ENCODE measurements around the gene CSHL1. TPM values are rescaled to one million over a fixed set of nuclear protein-coding genes. Genes with fewer than 3 reads are reported as not detected.

CSHL1 gene
- total RNA-seq: not detected

DNA sequence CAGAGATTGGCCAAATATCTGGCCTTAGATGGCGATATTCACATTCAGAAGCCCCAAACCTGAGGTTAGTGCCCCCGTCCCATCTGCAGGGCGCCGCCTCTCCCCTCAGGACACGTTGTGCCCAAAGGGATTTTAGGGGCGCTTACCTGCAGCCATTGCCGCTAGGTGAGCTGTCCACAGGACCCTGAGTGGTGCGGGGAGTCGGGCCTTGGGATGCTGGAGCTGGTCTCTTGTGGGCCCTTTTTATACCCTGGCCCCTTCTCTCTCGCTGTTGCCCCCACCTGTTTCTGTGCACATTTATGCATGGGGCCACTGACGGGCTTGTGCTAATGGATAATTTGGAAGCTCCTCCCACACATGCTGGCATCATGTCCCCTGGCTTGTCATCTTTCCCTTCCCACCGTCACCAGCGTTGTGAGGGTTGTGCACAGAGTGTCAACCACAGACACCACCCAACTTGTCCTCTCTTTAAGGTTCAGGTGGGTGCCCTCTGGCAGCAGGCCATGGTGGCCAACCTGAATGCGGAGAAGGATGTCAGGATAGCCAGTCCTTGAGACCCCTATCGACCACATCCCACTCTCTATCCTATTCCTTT is at the start of gene CSHL1:
Gene CSHL1 (minus strand): TSS at position 218 of the 595 bp plus-strand sequence. CDS start 62 bp downstream, at position 156.
- Histone ChIP-seq H3K27me3 (no peaks in the 10 kb centered on the region), H3K9me3 (no peaks in the 10 kb centered on the region), H3K27ac (no peak within 1 kb of the TSS), H3K4me3 (no peak within 1 kb of the TSS), H3K4me1 (no peaks in the 10 kb centered on the region), H3K36me3 (no peaks in the 10 kb centered on the region)
- no peak for TF ChIP-seq POLR2A (IDR thresholded peaks at IDR 0.05)
- TF ChIP-seq, protein P1, sequence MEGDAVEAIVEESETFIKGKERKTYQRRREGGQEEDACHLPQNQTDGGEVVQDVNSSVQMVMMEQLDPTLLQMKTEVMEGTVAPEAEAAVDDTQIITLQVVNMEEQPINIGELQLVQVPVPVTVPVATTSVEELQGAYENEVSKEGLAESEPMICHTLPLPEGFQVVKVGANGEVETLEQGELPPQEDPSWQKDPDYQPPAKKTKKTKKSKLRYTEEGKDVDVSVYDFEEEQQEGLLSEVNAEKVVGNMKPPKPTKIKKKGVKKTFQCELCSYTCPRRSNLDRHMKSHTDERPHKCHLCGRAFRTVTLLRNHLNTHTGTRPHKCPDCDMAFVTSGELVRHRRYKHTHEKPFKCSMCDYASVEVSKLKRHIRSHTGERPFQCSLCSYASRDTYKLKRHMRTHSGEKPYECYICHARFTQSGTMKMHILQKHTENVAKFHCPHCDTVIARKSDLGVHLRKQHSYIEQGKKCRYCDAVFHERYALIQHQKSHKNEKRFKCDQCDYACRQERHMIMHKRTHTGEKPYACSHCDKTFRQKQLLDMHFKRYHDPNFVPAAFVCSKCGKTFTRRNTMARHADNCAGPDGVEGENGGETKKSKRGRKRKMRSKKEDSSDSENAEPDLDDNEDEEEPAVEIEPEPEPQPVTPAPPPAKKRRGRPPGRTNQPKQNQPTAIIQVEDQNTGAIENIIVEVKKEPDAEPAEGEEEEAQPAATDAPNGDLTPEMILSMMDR (IDR thresholded peaks at IDR 0.05): no peak
- DNase-seq: no peak

DNA sequence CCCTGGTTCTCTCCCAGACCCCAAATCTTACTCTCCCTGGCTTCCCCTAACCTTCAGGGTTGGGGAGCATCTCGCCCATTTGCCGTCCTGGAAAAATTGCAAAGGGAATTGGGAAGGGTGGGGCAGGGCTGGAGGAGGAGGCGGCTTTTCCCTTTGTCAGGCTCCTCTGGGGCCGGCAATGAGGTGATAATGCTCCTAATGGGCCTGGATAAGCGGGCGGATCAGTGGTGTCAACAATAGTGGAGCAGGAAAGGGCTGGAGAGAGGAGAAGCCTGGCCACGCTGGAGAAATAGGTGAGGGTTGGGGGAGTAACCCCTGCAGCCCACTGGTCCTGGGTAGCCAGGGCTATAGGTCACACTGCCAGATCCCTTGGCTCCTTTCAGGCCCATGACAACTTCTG is 49.4 kb upstream of the CSHL1 start:
- TF ChIP-seq, protein P1 (IDR thresholded peaks at IDR 0.05): no peak
- no peak for TF ChIP-seq POLR2A (IDR thresholded peaks at IDR 0.05)
- peaks cover 0 to 11% (median 0%) of the 10 kb centered on the region in 4 donors for H3K4me1 ChIP-seq
- H3K9me3 ChIP-seq: no peaks in the 10 kb centered on the region
- no peaks in the 10 kb centered on the region for H3K36me3 ChIP-seq
- DNase-seq: no peak
- H3K27me3 ChIP-seq: no peaks in the 10 kb centered on the region
- H3K4me3 ChIP-seq: no peak overlapping the region
- H3K27ac ChIP-seq: no peak overlapping the region

DNA sequence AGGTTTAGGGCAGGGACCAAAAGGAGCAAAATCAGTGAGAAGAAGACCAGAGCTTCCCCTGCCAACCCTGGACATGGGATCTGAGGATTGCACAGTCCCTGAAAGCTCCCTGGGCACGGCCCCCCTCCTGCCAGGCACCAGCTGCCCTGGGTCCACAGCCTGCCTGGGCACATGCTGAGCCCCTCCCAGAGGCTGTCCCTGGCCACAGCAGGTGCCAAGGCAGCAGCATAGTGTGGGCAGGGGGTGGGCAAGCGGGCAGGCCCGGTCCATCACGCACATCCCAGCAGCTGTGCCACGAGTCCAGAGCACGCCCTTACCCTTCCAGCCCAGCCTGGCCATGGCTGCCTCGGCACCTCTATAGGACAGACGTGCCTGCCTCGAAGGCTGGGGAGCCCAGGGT is 48.9 kb upstream of the CSHL1 start:
- no peaks in the 10 kb centered on the region for H3K36me3 ChIP-seq

DNA sequence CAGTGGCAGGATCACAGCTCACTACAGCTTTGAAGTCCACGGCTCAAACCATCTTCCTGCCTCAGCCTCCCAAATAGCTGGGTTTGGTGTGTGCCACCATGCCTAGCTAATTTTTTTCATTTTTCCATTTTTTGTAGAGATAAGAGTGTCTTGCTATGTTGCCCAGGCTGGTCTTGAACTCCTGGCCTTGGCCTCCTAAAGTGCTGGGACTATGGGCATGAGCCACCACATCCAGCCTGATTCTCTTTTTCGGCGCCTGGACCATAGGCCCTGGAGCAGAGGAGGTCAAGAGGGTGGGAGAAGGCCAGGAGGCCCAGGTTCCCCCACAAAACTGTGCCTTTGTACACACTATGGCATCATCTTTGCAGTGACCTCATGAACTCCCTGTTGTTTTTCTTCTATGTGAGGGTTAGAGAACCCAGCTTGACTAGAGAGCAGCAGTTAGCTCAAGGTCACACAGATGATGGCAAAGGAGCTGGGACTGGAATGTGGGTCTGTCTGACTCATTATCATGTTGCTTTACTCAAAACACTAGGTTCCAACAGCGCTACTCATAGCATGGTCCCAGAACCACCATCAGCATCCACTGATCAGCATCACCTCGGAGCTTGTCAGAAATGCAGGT is 45.4 kb upstream of the CSHL1 start:
- H3K27ac ChIP-seq: no peak overlapping the region
- H3K4me3 ChIP-seq: no peak overlapping the region
- no peaks in the 10 kb centered on the region for H3K27me3 ChIP-seq
- no peak for TF ChIP-seq POLR2A (IDR thresholded peaks at IDR 0.05)
- TF ChIP-seq, protein P1 (IDR thresholded peaks at IDR 0.05): no peak
- H3K9me3 ChIP-seq: no peaks in the 10 kb centered on the region
- no peak for DNase-seq
- no peaks in the 10 kb centered on the region for H3K36me3 ChIP-seq
- peaks cover 0 to 11% (median 4%) of the 10 kb centered on the region in 4 donors for H3K4me1 ChIP-seq

More for the DNA sequence above, 48.9 kb upstream of the CSHL1 start:
- Histone ChIP-seq H3K27ac (no peak overlapping the region), H3K27me3 (no peaks in the 10 kb centered on the region), H3K4me3 (no peak overlapping the region), H3K9me3 (no peaks in the 10 kb centered on the region), H3K4me1 (peaks cover 0 to 11% (median 0%) of the 10 kb centered on the region in 4 donors)
- TF ChIP-seq, protein P1 (IDR thresholded peaks at IDR 0.05): no peak
- TF ChIP-seq POLR2A (IDR thresholded peaks at IDR 0.05): no peak
- no peak for DNase-seq

DNA sequence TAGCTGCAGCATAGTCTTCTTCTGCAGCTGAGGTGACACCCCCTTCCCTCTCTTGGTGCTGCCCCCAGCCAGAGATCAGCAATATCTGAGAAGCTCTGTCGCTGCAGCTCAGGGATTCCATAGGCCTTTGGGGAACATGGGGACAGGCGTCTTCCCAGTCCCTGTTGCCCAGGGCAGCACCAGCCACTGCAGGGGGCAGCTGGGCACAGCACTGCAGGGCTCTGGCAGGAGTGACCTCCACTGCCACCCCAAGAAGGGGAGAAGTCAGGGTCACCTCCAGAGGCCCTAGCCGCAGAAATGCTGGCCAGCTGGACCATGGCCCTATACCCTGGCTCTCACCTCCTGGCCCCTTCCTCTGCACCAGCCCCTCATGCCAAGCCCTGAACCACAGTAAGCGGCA is 44.7 kb upstream of the CSHL1 start:
- H3K4me1 ChIP-seq: peaks cover 0 to 11% (median 2%) of the 10 kb centered on the region in 4 donors
- no peaks in the 10 kb centered on the region for H3K27me3 ChIP-seq
- no peak for DNase-seq
- TF ChIP-seq, protein P1 (IDR thresholded peaks at IDR 0.05): no peak
- no peak for TF ChIP-seq POLR2A (IDR thresholded peaks at IDR 0.05)
- H3K4me3 ChIP-seq: no peak overlapping the region
- no peak overlapping the region for H3K27ac ChIP-seq
- no peaks in the 10 kb centered on the region for H3K36me3 ChIP-seq
- no peaks in the 10 kb centered on the region for H3K9me3 ChIP-seq
